Endothelial cell of umbilical vein (primary cell): Measurements from ENCODE around the gene ZP1. TPM values are rescaled to one million over a fixed set of nuclear protein-coding genes. Genes with fewer than 3 reads are reported as not detected.

Experiments used
- BruUV-seq: library from RNA; stranded (reverse); fragments of 400-500 nt; replicated peaks from 2 replicates; lab custom pipeline; 2021; lab: Mats Ljungman, UMichigan
- CTCF ChIA-PET: fragments of 300-600, 350-600 bp; sonication (Branson Sonifier 250); formaldehyde crosslinking; loops from one replicate; lab custom pipeline; 2021; ENCODE audit warnings: antibody characterized with exemption, inconsistent platforms; lab: Charles Lee
- POLR2A ChIA-PET: fragments of 300-600, 350-600 bp; sonication (Branson Sonifier 250); formaldehyde crosslinking; loops from one replicate; lab custom pipeline; 2021; ENCODE audit warnings: antibody characterized with exemption, inconsistent platforms; lab: Charles Lee
- DNase-seq: peaks from one replicate; pipeline ENCODE4 v3.0.0-alpha.2; 2011; ENCODE audit warnings: low read depth, low spot score
- FAIRE-seq: peaks from 2 replicates; lab custom pipeline; 2011; peaks lifted over from hg19 to GRCh38; lab: Jason Lieb, UNC
- H2AFZ ChIP-seq: 2 replicates; pipeline ENCODE4 v1.6.0; 2012; ENCODE audit warnings: low read depth, low read length, control low read depth, inconsistent platforms
- H3K27ac ChIP-seq: 2 replicates; pipeline ENCODE4 v1.5.1; 2011; ENCODE audit warnings: low read depth, mild to moderate bottlenecking, control low read depth, low read length, moderate library complexity; ENCODE audit not compliant: insufficient read depth
- H3K27me3 ChIP-seq, 2 experiments: 2 replicates each; pipeline versions ENCODE4 v1.6.0 to v1.6.1; 2011; ENCODE audit warnings: low read length in 2 of 2, mixed read lengths in 1 of 2; ENCODE audit not compliant: control insufficient read depth in 2 of 2, insufficient read depth in 2 of 2
- H3K36me3 ChIP-seq, 2 experiments: 2 replicates in 1 of 2; 3 replicates in 1 of 2; pipeline ENCODE4 v1.5.1; 2011; ENCODE audit warnings: low read length in 2 of 2, mild to moderate bottlenecking in 1 of 2, moderate library complexity in 1 of 2; ENCODE audit not compliant: control insufficient read depth in 2 of 2, insufficient read depth in 2 of 2; ENCODE audit errors: extremely low read depth in 1 of 2
- H3K4me1 ChIP-seq: 3 replicates; pipeline ENCODE4 v1.5.1; 2011; ENCODE audit warnings: mild to moderate bottlenecking, low read length; ENCODE audit not compliant: control insufficient read depth, insufficient read depth; ENCODE audit errors: extremely low read depth
- H3K4me2 ChIP-seq: 2 replicates; pipeline ENCODE4 v1.6.1; 2011; ENCODE audit warnings: low read length, control low read depth, mixed read lengths; ENCODE audit not compliant: insufficient read depth
- H3K4me3 ChIP-seq, 3 experiments: fragments of 200-600 bp in 1 of 3; sonication (generic), shearing (Covaris generic) in 1 of 3; replicated peaks in 1 of 3; 2 replicates each; pipeline ENCODE4 v1.5.1; 2011 to 2016; ENCODE audit warnings: control low read depth in 3 of 3, low read length in 3 of 3, mild to moderate bottlenecking in 2 of 3, inconsistent platforms in 1 of 3, low read depth in 1 of 3, moderate library complexity in 1 of 3; ENCODE audit not compliant: insufficient read depth in 1 of 3
- H3K79me2 ChIP-seq: 2 replicates; pipeline ENCODE4 v1.6.0; 2012; ENCODE audit warnings: low read length, inconsistent platforms; ENCODE audit not compliant: control insufficient read depth, insufficient read depth
- H3K9ac ChIP-seq: replicated peaks from 2 replicates; pipeline ENCODE3; 2011; ENCODE audit warnings: low read length, control low read depth; ENCODE audit not compliant: insufficient read depth; ENCODE audit errors: extremely low read depth
- H3K9me1 ChIP-seq: replicated peaks from 3 replicates; pipeline ENCODE4 v1.6.0; 2011; ENCODE audit warnings: mild to moderate bottlenecking, low read length; ENCODE audit not compliant: control insufficient read depth, insufficient read depth; ENCODE audit errors: extremely low read depth
- H3K9me3 ChIP-seq: replicated peaks from 2 replicates; pipeline ENCODE4 v1.5.1; 2012; ENCODE audit warnings: low read length, inconsistent platforms; ENCODE audit not compliant: control insufficient read depth, insufficient read depth
- H4K20me1 ChIP-seq: replicated peaks from 2 replicates; pipeline ENCODE3; 2011; ENCODE audit warnings: mild to moderate bottlenecking, low read length; ENCODE audit not compliant: control insufficient read depth, insufficient read depth; ENCODE audit errors: extremely low read depth
- EZH2 ChIP-seq: IDR thresholded peaks from 2 replicates; pipeline ENCODE4 v1.6.1; 2012; ENCODE audit warnings: borderline replicate concordance, low read depth, mild to moderate bottlenecking, moderate library complexity, low read length, inconsistent platforms; ENCODE audit not compliant: severe bottlenecking
- FOS ChIP-seq: IDR thresholded peaks from 2 replicates; pipeline ENCODE4 v1.6.1; 2011; ENCODE audit warnings: mild to moderate bottlenecking, low read length, moderate library complexity, borderline replicate concordance; ENCODE audit not compliant: insufficient read depth
- GATA2 ChIP-seq: IDR thresholded peaks from 2 replicates; pipeline ENCODE4 v1.7.0; 2011; ENCODE audit warnings: low read depth, mild to moderate bottlenecking, moderate library complexity, mixed read lengths, low read length; ENCODE audit not compliant: insufficient read length, insufficient read depth
- JUN ChIP-seq: IDR thresholded peaks from 2 replicates; pipeline ENCODE4 v1.6.1; 2011; ENCODE audit warnings: borderline replicate concordance, low read depth; ENCODE audit not compliant: insufficient read length, insufficient read depth
- MYC ChIP-seq: IDR thresholded peaks from one replicate; pipeline ENCODE4 v1.6.1; 2011; ENCODE audit warnings: mild to moderate bottlenecking, low read depth, low read length
- POLR2A ChIP-seq: IDR thresholded peaks from 2 replicates; pipeline ENCODE4 v1.6.1; 2012; ENCODE audit warnings: low read depth, mild to moderate bottlenecking, control low read depth, low read length
- POLR2AphosphoS5 ChIP-seq: IDR thresholded peaks from 2 replicates; pipeline ENCODE4 v1.6.1; 2012; ENCODE audit warnings: low read depth, mild to moderate bottlenecking, control low read depth, low read length, moderate library complexity; ENCODE audit not compliant: insufficient read depth
- dilution Hi-C: fragments of 300-500 bp; cut with MboI; formaldehyde crosslinking; loops from one replicate; pipeline ENCODE4 v1.15.0; 2019; ENCODE audit warnings: low sequenced_read_pairs; ENCODE audit not compliant: extremely low pct_ligation_motif_present
- intact Hi-C: fragments of 100-400 bp; cut with micrococcal nuclease; formaldehyde crosslinking; loops from one replicate; pipeline ENCODE4 v1.10.0; 2022
- polyA plus RNA-seq, 4 experiments: library from polyadenylated mRNA; depleted of rRNA in 3 of 4; stranded (reverse) in 3 of 4; unstranded in 1 of 4; fragments of >200 nt; gene quantifications; 2 replicates each; pipeline versions ENCODE4 v1.2.1 to v1.2.3, GENCODE V29; 2011 to 2012; ENCODE audit warnings: missing spikeins in 1 of 4
- total RNA-seq: library from RNA; stranded (reverse); gene quantifications from 2 replicates; pipeline ENCODE4 v1.2.3, GENCODE V29; 2021
- TF ChIP-seq, protein P1 (sequence below): IDR thresholded peaks from 2 replicates; pipeline ENCODE4 v1.6.1; 2011; ENCODE audit not compliant: insufficient read depth, insufficient read length
- TF ChIP-seq, protein P2 (sequence below), 2 donors: IDR thresholded peaks; 1 replicate in 1 of 2; 2 replicates in 1 of 2; pipeline ENCODE4 v1.5.1; 2011; ENCODE audit warnings: low read length in 2 of 2, mild to moderate bottlenecking in 2 of 2, moderate library complexity in 2 of 2, control low read depth in 1 of 2, inconsistent platforms in 1 of 2, low read depth in 1 of 2; ENCODE audit not compliant: insufficient read depth in 1 of 2; ENCODE audit errors: extremely low read depth in 1 of 2

The ZP1 gene
- total and polyA plus RNA-seq, 2 donors (not counting 3 experiments of a cell fraction or from before 2014, with no cell fraction given), result not detected

DNA sequence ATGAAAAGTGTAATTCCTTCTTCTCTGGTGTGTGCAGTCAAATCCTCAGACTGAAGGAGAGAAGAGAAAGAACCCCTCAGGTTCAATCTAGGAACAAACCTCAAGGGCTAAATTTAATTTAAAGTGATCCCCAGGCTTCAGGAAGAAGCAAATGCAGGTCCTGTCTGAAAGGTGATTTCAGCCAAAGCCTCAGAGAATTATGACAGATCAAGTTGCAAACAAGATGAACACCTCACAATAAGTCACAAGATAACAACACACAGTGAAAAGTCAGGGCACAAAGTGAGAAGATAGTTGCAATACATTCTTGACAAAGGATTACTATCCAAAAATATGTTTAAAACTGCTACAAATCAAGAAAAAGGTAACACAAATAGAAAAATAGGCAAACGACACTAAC is 11.8 kb downstream of the ZP1 start:
- ChIA-PET POLR2A (no interaction called here), CTCF (no interaction called here)
- BruUV-seq, result no TSS peak
- Histone ChIP-seq H3K4me2 (no peak overlapping the region), H3K27ac (no peak overlapping the region), H3K9ac (no peak overlapping the region), H3K79me2 (no peaks in the 10 kb centered on the region), H3K36me3 (no peaks in the 10 kb centered on the region), H3K27me3 (no peaks in the 10 kb centered on the region), H2AFZ (no peak overlapping the region), H4K20me1 (no peaks in the 10 kb centered on the region), H3K4me1 (no peaks in the 10 kb centered on the region), H3K4me3 (no peak overlapping the region), H3K9me1 (no peaks in the 10 kb centered on the region), H3K9me3 (no peaks in the 10 kb centered on the region)
- TF ChIP-seq POLR2AphosphoS5 (no peak), FOS (no peak), EZH2 (no peak), JUN (no peak), GATA2 (no peak), MYC (no peak), POLR2A (no peak)
- TF ChIP-seq, protein P1, sequence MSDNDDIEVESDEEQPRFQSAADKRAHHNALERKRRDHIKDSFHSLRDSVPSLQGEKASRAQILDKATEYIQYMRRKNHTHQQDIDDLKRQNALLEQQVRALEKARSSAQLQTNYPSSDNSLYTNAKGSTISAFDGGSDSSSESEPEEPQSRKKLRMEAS, result no peak
- TF ChIP-seq, protein P2, sequence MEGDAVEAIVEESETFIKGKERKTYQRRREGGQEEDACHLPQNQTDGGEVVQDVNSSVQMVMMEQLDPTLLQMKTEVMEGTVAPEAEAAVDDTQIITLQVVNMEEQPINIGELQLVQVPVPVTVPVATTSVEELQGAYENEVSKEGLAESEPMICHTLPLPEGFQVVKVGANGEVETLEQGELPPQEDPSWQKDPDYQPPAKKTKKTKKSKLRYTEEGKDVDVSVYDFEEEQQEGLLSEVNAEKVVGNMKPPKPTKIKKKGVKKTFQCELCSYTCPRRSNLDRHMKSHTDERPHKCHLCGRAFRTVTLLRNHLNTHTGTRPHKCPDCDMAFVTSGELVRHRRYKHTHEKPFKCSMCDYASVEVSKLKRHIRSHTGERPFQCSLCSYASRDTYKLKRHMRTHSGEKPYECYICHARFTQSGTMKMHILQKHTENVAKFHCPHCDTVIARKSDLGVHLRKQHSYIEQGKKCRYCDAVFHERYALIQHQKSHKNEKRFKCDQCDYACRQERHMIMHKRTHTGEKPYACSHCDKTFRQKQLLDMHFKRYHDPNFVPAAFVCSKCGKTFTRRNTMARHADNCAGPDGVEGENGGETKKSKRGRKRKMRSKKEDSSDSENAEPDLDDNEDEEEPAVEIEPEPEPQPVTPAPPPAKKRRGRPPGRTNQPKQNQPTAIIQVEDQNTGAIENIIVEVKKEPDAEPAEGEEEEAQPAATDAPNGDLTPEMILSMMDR (IDR thresholded peaks at IDR 0.05; ENCODE audit: extremely low read depth in 1 of 2, insufficient read depth in 1 of 2, low read depth in 1 of 2, low read length in 2 of 2), result no peak
- DNase-seq (no peak), FAIRE-seq (no peak)
- dilution Hi-C loops (no loop called here), intact Hi-C loops (no loop called here)
